HL-60 (cell line): ENCODE measurements around the gene RAPSN.

Source experiments
- DNase-seq, 2 experiments: peaks; one replicate each; pipeline ENCODE4 v3.0.0-alpha.2; 2010 to 2020; ENCODE audit warnings: low read depth in 1 of 2, low spot score in 1 of 2
- H3K27ac ChIP-seq: fragments of 250-450 bp; sonication (Bioruptor Pico); replicated peaks from 2 replicates; pipeline ENCODE4 v1.5.1; 2020; ENCODE audit warnings: mild to moderate bottlenecking, moderate library complexity
- H3K27me3 ChIP-seq: fragments of 250-450 bp; sonication (Bioruptor Pico); 2 replicates; pipeline ENCODE4 v1.5.1; 2021; ENCODE audit warnings: mild to moderate bottlenecking, moderate library complexity; ENCODE audit not compliant: insufficient read depth, poor library complexity, severe bottlenecking
- H3K4me3 ChIP-seq: replicated peaks from 2 replicates; pipeline ENCODE4 v1.5.1; 2011; ENCODE audit warnings: mild to moderate bottlenecking, control low read depth, low read length; ENCODE audit not compliant: insufficient read depth
- CTCF ChIP-seq: IDR thresholded peaks from one replicate; pipeline ENCODE4 v1.5.1; 2011; ENCODE audit warnings: low read length, control low read depth, inconsistent platforms; ENCODE audit not compliant: insufficient read depth
- GABPA ChIP-seq: IDR thresholded peaks from 2 replicates; pipeline ENCODE4 v1.6.1; 2012; ENCODE audit warnings: low read depth
- POLR2AphosphoS5 ChIP-seq: IDR thresholded peaks from 2 replicates; pipeline ENCODE4 v1.6.1; 2012; ENCODE audit warnings: low read depth
- SPI1 ChIP-seq: IDR thresholded peaks from 2 replicates; pipeline ENCODE4 v1.6.1; 2012; ENCODE audit warnings: low read depth, mild to moderate bottlenecking, borderline replicate concordance
- TF ChIP-seq, protein P1 (sequence below): IDR thresholded peaks from 2 replicates; pipeline ENCODE4 v1.6.1; 2012; ENCODE audit warnings: low read depth; ENCODE audit not compliant: insufficient replicate concordance

The RAPSN gene

GRCh38 chr11:47425611-47426010, 23.3 kb downstream of the RAPSN start:
- TF ChIP-seq SPI1 = no peak
- TF ChIP-seq CTCF = no peak
- TF ChIP-seq, protein P1, sequence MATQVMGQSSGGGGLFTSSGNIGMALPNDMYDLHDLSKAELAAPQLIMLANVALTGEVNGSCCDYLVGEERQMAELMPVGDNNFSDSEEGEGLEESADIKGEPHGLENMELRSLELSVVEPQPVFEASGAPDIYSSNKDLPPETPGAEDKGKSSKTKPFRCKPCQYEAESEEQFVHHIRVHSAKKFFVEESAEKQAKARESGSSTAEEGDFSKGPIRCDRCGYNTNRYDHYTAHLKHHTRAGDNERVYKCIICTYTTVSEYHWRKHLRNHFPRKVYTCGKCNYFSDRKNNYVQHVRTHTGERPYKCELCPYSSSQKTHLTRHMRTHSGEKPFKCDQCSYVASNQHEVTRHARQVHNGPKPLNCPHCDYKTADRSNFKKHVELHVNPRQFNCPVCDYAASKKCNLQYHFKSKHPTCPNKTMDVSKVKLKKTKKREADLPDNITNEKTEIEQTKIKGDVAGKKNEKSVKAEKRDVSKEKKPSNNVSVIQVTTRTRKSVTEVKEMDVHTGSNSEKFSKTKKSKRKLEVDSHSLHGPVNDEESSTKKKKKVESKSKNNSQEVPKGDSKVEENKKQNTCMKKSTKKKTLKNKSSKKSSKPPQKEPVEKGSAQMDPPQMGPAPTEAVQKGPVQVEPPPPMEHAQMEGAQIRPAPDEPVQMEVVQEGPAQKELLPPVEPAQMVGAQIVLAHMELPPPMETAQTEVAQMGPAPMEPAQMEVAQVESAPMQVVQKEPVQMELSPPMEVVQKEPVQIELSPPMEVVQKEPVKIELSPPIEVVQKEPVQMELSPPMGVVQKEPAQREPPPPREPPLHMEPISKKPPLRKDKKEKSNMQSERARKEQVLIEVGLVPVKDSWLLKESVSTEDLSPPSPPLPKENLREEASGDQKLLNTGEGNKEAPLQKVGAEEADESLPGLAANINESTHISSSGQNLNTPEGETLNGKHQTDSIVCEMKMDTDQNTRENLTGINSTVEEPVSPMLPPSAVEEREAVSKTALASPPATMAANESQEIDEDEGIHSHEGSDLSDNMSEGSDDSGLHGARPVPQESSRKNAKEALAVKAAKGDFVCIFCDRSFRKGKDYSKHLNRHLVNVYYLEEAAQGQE = no peak
- TF ChIP-seq POLR2AphosphoS5 = no peak
- TF ChIP-seq GABPA = no peak
- peak overlapping the region; percentile 97 for H3K4me3 ChIP-seq
- no peaks in the 10 kb centered on the region for H3K27me3 ChIP-seq
- H3K27ac ChIP-seq = peak overlapping the region; percentile 99
- no peak for DNase-seq

GRCh38 chr11:47418454-47419259, 30.3 kb downstream of the RAPSN start:
- Histone ChIP-seq H3K4me3 (no peak overlapping the region), H3K27me3 (no peaks in the 10 kb centered on the region), H3K27ac (no peak overlapping the region)
- TF ChIP-seq POLR2AphosphoS5 (no peak), CTCF (no peak), GABPA (no peak), SPI1 (no peak)
- TF ChIP-seq, protein P1 = no peak
- no peak for DNase-seq

DNA sequence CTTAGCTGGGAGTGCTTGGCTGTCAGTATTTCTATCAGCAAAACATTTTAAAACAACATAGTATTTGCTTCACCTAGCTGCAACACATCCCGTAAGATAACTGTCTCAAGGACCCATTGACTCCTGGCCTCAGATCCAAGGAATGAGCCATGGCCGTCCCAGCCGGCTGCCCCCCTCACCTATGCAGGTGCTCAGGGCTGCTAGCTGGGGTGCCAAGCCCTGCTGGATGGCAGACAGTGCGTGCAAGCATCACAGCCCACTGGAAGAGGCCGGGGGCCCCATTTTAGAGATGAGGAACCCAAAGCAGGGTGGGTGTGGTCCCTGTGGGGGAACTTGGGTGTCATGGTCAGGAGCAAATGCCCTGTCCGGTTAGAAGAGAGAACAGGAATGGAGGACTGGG, 31.2 kb downstream of the RAPSN start:
- no peak for TF ChIP-seq CTCF
- TF ChIP-seq POLR2AphosphoS5 = no peak; the same call in 1 of the 2 replicates
- TF ChIP-seq SPI1 = no peak
- TF ChIP-seq, protein P1 = no peak
- no peak for TF ChIP-seq GABPA
- H3K27ac ChIP-seq = no peak overlapping the region
- no peak overlapping the region for H3K4me3 ChIP-seq

More for the DNA sequence above, 31.2 kb downstream of the RAPSN start:
- DNase-seq = no peak
- no peaks in the 10 kb centered on the region for H3K27me3 ChIP-seq
